ENCODE data around the gene SHANK2. TPM values are rescaled to one million over a fixed set of nuclear protein-coding genes. Genes with fewer than 3 reads are reported as not detected.
A peak's percentile ranks its signal among the peaks of the same experiment; 100 is the strongest.

The SHANK2 gene
- total RNA-seq = 10 to 100 TPM in 3 of 8 experiments, 1 to 10 TPM in 4, under 1 TPM in 1; 0.36 to 19.2 (median 8.9) TPM

DNA sequence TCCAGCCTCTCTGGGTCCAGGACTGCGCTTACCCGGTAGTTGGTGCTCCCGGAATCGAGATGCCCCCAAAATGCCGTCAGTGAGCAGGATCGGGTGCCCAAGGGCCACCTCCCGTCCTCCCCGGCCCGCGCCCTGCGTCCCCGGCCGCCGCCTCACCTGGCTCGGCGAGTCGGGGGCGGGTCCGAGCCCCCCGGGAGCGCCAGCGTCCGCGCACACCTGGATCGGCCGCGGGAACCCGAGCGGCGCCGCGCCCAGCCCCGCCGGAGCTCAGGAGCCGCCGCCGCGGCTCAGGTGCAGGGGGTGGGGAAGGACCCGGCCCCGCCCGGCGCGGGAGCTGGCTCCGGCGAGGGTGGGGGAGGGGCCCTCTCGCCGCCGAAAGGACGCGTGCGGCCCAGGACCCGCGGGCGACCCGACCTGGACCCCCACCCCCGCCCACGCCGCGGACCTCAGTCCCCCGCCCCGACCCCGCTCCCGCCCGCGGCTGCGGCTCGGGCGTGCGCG lies at the start of gene SHANK2:
SHANK2 (minus strand) TSS at position 309 of the 501 bp plus-strand sequence. CDS start 105,251 bp downstream, outside the sequence.
- WGBS, 10 experiments = 0% methylated on average over 1 of the region's 70 CpGs; no CpG with 5 or more reads in 9 of the 10 experiments
- Histone ChIP-seq H3K27ac (peak within 1 kb of the TSS in 1 of 2 donors; percentile 24), H3K4me3 (peak within 1 kb of the TSS; percentile 17 to 39 (median 32)), H3K4me1 (replicated peaks in 1 of 2) (peaks cover 5 to 14% of the 10 kb centered on the region in 2 donors)
- peak in 5 of 8 experiments; percentile 6 to 62 (median 39) for ATAC-seq (replicated peaks in 6 of 8)
- in situ Hi-C loops (cut with MboI; ENCODE audit: low pct_unique_long_range_greater_than_20kb in 2 of 9, low sequenced_read_pairs in 9 of 9, unreplicated experiment in 9 of 9) = no loop called here

DNA sequence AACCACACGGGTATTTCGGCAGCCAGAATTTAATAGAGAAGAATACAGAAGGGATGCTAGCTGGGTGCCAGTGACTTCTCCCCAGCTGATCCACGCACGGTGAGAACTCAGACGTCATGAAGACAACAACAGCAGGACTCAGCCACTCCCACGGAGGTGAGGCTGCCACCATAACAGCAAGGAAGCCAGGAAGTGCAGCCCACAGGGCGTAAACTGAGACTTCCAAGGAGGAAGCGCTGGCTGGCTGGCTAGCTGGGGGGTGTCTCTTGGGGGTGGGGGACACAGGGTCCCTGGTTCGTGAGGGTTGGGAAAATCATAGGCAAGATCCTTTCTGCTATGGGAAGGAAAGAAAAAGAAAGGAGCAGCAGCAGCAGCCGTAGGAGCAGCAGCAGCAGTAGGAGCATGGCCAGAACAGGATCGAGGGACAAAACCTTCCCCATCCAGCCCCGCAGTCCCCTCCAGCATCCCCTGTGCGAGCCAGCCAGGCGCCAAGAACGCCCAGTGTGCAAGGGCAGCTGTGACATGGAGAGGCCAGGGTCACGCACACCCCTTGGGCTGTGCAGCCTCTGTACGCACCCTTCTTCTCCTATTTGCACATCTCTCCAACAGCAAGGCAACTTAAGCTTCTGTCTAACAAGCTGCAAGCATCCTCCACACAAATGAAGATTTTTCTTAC lies 49.6 kb upstream of the SHANK2 start:
- Histone ChIP-seq H3K4me3 (no peak overlapping the region), H3K27ac (no peak overlapping the region), H3K4me1 (replicated peaks in 1 of 2) (no peaks in the 10 kb centered on the region)
- in situ Hi-C loops (cut with MboI; ENCODE audit: low pct_unique_long_range_greater_than_20kb in 2 of 9, low sequenced_read_pairs in 9 of 9, unreplicated experiment in 9 of 9) = loop anchor here in 1 of 9 experiments (25.0 kb wide), 1 partner anchor 110 kb away; no protein-coding TSS in a partner anchor
- no peak for ATAC-seq (replicated peaks in 6 of 8)
- WGBS, 10 experiments = 40 to 100% (median 63%) methylated on average over 1 to 6 of the region's 17 CpGs; no CpG with 5 or more reads in 4 of the 10 experiments

DNA sequence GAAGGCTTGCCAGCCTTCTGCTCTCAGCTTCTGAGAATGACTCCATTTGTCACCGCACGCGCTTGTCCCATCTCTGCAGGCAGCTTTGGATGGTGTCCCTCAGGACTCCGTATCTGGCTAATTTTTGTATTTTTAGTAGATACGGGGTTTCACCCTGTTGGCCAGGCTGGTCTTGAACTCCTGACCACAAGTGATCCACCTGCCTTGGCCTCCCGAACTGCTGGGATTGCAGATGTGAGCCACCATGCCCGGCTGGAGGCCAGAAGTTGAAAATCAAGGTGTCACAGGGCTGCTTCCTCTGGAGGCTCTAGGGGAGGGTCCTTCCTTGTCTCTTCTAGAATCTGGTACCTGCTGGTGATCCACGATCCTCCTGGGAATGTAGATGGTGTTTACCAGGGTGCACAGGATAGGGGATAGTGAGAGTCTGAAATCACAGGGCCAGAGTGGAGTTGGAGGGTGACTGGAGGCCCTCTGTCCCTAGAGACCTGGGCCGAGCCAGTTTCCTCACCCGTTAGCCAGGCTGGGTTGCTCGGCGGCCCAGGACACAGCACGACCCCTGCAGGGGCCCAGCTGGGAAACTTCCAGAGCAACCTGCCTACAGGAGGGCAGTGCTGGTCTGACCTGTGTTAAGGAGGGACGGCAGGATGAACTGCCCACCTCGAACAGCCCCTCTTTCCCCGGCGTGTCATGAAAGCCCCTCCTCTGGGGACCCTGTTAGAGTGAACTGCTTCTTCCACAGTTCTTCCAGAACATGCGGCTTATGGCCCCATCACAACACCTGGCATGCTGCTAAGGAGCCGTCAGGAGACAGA lies 48.9 kb upstream of the SHANK2 start:
- ATAC-seq (replicated peaks in 6 of 8) = no peak
- in situ Hi-C loops (cut with MboI; ENCODE audit: low pct_unique_long_range_greater_than_20kb in 2 of 9, low sequenced_read_pairs in 9 of 9, unreplicated experiment in 9 of 9) = loop anchor here in 1 of 9 experiments (25.0 kb wide), 1 partner anchor 111 kb away; no protein-coding TSS in a partner anchor
- Histone ChIP-seq H3K27ac (no peak overlapping the region), H3K4me3 (no peak overlapping the region), H3K4me1 (replicated peaks in 1 of 2) (no peaks in the 10 kb centered on the region)
- WGBS, 10 experiments = 55 to 100% (median 82%) methylated on average over 1 to 11 of the region's 19 CpGs; no CpG with 5 or more reads in 3 of the 10 experiments

DNA sequence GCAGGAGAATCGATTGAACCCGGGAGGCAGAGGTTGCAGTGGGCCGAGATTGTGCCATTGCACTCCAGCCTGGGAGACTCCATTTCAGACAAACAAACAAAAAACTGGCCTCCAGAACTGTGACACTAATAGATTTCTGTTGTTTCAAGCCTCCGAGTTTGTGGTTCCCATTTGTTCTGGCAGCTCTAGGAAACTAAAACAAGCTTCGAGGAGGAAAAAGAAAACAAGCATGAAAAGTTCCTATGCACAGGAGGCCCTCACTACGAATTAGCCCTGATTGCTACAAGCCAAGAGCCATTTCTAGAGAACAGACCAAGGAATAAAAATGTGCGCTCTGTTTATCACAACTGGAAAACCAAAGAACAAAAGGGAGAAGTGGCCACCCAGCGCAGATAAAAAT lies 47.8 kb upstream of the SHANK2 start:
- no peak overlapping the region for H3K4me3 ChIP-seq
- H3K4me1 ChIP-seq (replicated peaks in 1 of 2) = no peaks in the 10 kb centered on the region
- ATAC-seq (replicated peaks in 6 of 8) = no peak
- in situ Hi-C loops (cut with MboI; ENCODE audit: low pct_unique_long_range_greater_than_20kb in 2 of 9, low sequenced_read_pairs in 9 of 9, unreplicated experiment in 9 of 9) = loop anchor here in 1 of 9 experiments (25.0 kb wide), 1 partner anchor 112 kb away; no protein-coding TSS in a partner anchor
- WGBS, 10 experiments = 42 to 100% (median 83%) methylated on average over 1 to 6 of the region's 8 CpGs; no CpG with 5 or more reads in 2 of the 10 experiments
- H3K27ac ChIP-seq = no peak overlapping the region

DNA sequence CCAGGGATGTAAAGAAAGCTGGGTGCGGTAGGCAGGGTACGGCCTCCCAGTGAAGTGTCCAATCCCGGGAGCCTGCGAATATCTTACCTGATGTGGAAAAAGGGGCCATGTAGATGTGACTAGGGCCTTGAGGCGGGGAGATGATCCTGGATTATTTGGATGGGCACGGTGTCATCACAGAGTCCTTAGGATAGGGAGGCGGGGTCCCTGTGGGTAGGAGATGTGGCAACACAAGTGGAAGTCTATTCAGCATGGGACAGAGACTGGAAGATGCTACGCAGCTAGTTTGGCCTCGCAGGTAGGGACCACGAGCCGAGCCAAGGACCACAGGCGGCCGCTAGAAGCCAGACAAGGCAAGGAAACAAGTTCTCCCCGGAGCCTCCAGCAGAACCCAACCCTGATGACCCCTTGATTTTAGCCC lies 46.4 kb upstream of the SHANK2 start:
- in situ Hi-C loops (cut with MboI; ENCODE audit: low pct_unique_long_range_greater_than_20kb in 2 of 9, low sequenced_read_pairs in 9 of 9, unreplicated experiment in 9 of 9) = no loop called here
- no peak for ATAC-seq (replicated peaks in 6 of 8)
- no peak overlapping the region for H3K27ac ChIP-seq
- no peaks in the 10 kb centered on the region for H3K4me1 ChIP-seq (replicated peaks in 1 of 2)
- H3K4me3 ChIP-seq = no peak overlapping the region
- WGBS, 10 experiments = 64 to 84% (median 79%) methylated on average over 1 to 13 of the region's 14 CpGs; no CpG with 5 or more reads in 4 of the 10 experiments

DNA sequence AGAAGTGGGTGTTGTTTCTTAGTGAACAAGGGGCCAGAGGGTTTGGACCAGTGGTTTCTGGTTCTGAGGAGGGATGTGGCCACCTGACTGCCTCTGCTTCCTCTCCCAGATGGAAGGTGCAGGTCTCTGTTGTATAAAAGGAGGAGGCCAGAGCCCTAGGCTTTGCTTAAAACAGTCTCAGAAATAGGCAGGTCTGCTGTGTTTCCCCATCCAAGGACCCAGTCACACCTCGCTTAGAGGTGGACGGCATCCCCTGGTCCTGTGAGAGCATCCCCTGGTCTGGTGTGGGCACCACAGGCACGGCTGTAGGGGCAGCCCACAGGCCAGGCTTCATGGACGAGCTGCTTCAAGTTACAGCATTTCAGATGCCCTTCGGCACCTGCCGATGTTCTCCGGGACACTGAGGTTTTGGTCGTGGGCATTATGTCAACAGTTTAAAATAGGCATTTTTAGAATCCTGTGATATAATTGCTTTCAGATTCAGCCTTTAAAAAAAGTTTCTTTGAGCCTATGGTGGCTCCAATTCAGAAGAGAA lies 45.7 kb upstream of the SHANK2 start:
- H3K4me3 ChIP-seq = no peak overlapping the region
- ATAC-seq (replicated peaks in 6 of 8) = no peak
- in situ Hi-C loops (cut with MboI; ENCODE audit: low pct_unique_long_range_greater_than_20kb in 2 of 9, low sequenced_read_pairs in 9 of 9, unreplicated experiment in 9 of 9) = no loop called here
- no peak overlapping the region for H3K27ac ChIP-seq
- 17 to 90% (median 60%) methylated on average over 1 to 6 of the region's 8 CpGs; no CpG with 5 or more reads in 3 of the 10 experiments for WGBS, 10 experiments
- no peaks in the 10 kb centered on the region for H3K4me1 ChIP-seq (replicated peaks in 1 of 2)

DNA sequence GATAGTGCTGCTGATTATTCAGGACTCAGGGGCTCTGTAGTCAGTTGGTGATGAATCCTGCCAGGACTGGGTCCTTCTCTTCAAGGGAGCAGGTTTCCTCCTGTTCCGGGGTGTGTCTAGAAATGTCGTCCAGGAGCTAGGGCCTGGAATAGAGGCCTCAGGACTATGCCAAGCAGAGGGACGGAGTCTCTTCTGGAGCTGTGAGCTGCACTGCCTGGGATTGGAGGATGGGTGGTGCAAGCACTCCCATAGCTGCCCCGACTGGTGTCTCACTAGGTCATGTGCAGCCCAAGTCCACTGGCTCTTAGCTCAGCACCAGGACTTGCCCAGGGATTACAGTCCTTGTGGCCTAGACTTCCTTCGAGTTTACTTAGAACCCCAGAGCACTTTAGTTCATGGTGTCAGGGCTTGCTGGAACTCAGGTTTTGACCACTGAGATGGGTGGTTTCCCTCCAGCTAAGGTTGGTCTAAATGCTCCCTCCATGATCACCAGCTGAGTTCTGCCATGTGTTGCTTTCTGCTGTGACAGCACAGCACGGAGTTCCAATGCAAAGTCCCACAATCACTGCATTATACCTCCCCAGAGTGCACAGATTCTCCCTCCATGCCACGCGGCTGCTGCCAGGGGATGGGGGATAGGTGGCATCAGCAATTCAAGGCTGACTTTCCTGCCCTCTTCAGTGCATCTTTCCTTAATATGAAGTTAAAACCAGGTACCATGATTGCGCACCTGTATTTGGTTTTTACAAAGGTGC lies 42.6 kb upstream of the SHANK2 start:
- Histone ChIP-seq H3K4me1 (replicated peaks in 1 of 2) (no peaks in the 10 kb centered on the region), H3K27ac (no peak overlapping the region), H3K4me3 (no peak overlapping the region)
- 34 to 100% (median 60%) methylated on average over 1 to 4 of the region's 9 CpGs; no CpG with 5 or more reads in 5 of the 10 experiments for WGBS, 10 experiments
- in situ Hi-C loops (cut with MboI; ENCODE audit: low pct_unique_long_range_greater_than_20kb in 2 of 9, low sequenced_read_pairs in 9 of 9, unreplicated experiment in 9 of 9) = no loop called here
- ATAC-seq (replicated peaks in 6 of 8) = no peak

DNA sequence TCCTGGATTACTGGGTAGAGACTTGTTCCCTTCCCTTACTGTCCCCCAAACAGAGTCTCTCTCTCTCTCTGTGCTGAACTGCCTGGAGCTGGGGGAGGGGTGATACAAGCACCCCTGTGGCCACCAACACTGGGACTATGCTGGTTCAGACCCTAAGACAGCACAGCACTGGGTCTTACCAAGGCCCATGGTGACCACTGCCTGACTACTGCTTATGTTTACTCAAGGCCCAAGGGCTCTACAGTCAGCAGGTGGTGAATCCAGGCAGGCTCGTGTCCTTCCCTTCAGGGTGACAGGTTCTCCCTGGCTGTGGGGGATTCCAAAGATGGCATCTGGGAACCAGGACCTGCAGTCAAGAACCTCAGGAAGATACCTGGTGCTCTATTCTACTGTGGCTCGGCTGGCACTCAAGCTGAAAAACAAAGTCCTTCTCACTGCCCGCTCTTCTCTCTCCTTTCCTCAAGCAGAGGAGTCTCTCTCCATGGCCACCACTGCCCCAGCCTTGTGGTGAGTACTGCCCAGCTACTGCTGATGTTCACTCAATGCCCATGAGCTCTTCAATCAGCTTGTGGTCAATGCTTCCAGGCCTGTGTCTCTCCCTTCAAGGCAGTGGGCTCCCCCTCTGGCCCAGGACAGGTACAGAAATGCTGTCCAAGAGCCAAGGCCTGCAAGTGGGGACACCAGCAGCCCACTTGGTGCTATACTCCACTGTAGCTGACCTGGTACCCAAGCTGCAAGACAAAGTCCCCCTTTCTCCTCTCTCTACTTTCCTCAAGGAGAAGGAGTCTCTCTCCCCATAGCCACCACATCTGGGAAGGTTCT lies 41.8 kb upstream of the SHANK2 start:
- no peak overlapping the region for H3K4me3 ChIP-seq
- no peaks in the 10 kb centered on the region for H3K4me1 ChIP-seq (replicated peaks in 1 of 2)
- in situ Hi-C loops (cut with MboI; ENCODE audit: low pct_unique_long_range_greater_than_20kb in 2 of 9, low sequenced_read_pairs in 9 of 9, unreplicated experiment in 9 of 9) = no loop called here
- no peak for ATAC-seq (replicated peaks in 6 of 8)
- 40 to 94% (median 66%) methylated on average over 1 to 3 of the region's 3 CpGs; no CpG with 5 or more reads in 4 of the 10 experiments for WGBS, 10 experiments
- no peak overlapping the region for H3K27ac ChIP-seq

DNA sequence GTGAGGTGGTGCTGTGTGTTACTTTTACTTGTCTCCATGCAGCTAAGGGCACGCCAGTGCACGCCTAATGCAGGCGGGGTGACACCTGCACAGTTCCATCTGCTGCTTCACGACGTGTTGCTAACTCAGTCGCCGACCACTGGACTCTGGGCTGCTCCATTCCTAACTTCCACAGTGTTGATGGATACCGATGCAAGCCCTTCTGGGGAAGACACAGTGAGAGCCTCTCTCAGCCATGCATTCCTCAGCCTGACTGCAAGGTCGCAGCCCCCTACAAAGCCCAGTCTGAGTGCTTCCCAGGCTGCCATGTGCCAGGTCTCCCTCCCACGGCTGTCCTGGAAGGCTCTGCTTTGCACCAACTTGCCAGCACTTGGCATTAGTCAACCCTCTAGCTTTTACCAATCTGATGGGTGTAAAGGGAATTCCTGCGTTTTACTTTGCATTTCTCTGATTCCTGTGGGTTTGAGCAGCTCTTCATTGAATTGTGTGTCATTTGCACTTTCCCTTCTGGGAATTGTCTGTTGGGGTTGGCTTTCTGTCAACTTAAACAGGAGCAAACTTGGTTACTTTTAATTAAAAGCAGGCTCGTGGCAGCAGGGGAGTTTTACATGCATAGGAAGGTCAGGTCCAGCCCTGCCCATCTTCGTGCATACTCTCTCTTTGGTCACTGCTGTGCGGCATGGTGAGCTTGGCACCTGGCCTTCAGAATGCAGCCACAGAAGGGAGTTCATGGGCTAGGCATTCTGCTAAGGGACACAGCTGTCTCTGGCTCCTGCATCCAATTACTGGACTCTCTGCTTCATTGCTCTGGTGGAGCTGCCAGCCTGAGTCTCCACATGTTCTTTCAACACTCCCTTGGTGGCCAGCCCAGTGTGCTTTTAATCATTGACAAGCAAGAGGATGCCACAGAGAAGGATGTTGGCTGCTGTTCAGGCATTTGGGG lies 34.6 kb upstream of the SHANK2 start:
- ATAC-seq (replicated peaks in 6 of 8) = peak in 4 of 8 experiments; percentile 26 to 93 (median 84)
- no peaks in the 10 kb centered on the region for H3K4me1 ChIP-seq (replicated peaks in 1 of 2)
- 0 to 62% (median 50%) methylated on average over 1 to 11 of the region's 14 CpGs; no CpG with 5 or more reads in 1 of the 10 experiments for WGBS, 10 experiments
- in situ Hi-C loops (cut with MboI; ENCODE audit: low pct_unique_long_range_greater_than_20kb in 2 of 9, low sequenced_read_pairs in 9 of 9, unreplicated experiment in 9 of 9) = no loop called here
- H3K27ac ChIP-seq = no peak overlapping the region
- H3K4me3 ChIP-seq = no peak overlapping the region

DNA sequence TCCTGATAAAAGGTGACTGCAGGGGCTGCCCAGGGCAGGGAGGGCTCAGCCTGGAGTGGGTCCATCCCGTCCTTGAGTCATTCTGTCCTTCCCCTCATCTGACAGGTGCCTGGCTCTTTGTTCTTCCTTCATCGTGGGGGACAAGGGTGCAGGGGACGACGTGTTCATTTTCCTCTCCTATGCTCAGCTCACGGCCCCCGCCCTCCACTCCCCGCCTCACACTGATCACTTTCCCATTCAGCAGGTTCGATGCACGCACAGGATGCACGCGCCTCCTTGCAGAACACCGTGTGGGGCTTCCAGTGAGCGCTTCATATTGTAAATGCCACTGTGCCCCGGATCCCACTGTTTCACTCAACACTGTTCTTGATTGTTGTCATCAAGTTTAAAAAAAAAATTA lies 32.7 kb upstream of the SHANK2 start:
- no peak for ATAC-seq (replicated peaks in 6 of 8)
- H3K4me3 ChIP-seq = no peak overlapping the region
- in situ Hi-C loops (cut with MboI; ENCODE audit: low pct_unique_long_range_greater_than_20kb in 2 of 9, low sequenced_read_pairs in 9 of 9, unreplicated experiment in 9 of 9) = no loop called here
- no peak overlapping the region for H3K27ac ChIP-seq
- WGBS, 10 experiments = 60 to 93% (median 88%) methylated on average over 1 to 8 of the region's 14 CpGs; no CpG with 5 or more reads in 2 of the 10 experiments
- no peaks in the 10 kb centered on the region for H3K4me1 ChIP-seq (replicated peaks in 1 of 2)

Data from motor neuron (in vitro differentiated cells).